ENCODE data around the gene NOL12.

Gene NOL12

DNA sequence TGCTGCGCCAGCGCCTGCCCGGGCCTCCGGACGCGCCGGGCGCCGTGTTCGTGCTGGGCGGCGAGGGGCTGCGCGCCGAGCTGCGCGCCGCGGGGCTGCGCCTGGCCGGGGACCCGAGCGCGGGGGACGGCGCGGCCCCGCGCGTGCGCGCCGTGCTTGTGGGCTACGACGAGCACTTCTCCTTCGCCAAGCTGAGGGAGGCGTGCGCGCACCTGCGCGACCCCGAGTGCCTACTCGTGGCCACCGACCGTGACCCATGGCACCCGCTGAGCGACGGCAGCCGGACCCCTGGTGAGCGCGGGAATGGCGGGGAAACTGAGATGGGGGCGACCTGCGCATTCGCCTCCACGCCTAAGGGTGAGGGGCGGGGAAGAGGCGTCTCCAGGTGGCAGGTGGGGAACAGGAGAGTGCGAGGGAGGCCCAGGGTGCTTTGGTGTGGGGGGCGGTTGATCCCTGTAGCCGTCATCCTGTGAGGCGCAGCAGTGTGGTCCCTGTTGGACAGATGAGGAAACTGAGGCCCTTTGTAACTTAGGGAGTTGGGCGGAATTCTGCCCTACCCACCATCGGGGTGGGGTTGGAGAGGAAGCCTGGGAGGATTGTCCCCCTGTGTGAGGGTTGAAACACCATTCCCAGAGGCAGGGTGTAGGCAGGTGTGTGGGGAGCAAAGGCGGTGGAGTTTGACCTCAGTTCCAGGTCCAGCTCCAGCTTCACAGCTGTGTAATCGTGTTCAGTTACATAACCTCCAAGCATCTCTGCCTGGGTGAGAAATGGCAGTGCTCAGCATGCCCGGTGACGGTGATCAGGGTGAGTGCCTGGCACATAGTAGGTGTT, 26.9 kb upstream of the NOL12 start:
- DNase-seq (ENCODE audit: low read depth in 2 of 3, low spot score in 1 of 3): no peak

- no peak for DNase-seq (ENCODE audit: low read depth in 2 of 3, low spot score in 1 of 3)
These were observed 26.0 kb upstream of the NOL12 start for GRCh38 chr22:37659897-37660708.

GRCh38 chr22:37660709-37661045, 25.5 kb upstream of the NOL12 start:
- DNase-seq (ENCODE audit: low read depth in 2 of 3, low spot score in 1 of 3): no peak

DNA sequence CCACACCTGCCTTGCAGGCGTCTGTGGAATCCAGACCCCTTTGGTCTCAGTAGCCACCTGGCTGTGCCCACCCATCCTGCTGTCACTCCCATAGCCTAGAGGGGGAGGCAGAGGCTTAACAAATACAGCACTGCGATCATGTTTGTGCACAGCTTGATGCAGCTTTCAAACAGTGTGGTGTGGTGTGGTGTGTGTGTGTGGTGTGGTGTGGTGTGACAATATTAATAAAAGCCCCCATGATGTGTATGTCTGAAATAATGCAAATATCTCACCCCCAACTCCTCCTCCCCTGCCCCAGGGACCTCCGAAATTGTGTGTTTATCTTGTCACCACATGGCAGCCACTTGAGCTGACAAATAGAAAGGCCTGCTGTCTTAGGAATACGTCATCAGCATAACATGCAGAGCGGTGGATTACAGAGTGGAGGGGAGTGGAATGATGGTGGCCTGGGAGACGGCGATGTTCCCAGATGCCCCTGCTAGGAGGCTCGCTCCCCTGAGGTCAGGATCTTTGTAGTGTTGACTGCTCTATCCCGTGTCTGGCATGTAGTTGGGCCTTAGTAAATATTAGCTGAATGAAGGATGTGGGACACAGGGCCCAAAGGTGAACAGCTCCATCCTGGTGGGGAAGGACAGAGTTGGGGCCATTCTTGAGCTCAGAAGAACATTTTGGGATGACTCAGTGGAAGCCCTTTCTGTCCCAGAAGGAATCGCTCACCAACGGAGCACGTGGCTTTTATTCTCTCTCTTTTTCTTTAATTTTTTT, 24.8 kb upstream of the NOL12 start:
- DNase-seq (ENCODE audit: low read depth in 2 of 3, low spot score in 1 of 3): no peak

DNA sequence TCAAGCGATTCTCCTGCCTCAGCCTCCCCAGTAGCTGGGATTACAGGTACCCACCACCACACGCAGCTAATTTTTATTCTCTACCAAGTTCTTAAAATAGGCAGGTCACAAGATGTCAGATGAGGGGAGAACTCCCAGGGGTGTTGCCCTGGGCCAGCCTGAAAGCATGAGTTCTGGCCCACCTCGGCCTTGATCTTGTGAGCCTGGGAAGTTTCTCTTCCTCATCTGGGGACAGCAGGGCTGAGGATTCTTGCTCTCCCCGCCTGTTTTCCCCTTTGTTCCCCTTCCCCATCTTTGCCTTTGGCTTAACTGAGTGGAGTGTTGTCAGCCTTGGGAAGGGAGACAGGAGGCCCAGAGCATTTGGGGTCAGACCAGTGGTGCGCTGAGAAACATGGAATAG, 24.1 kb upstream of the NOL12 start:
- DNase-seq (ENCODE audit: low read depth in 2 of 3, low spot score in 1 of 3): no peak

GRCh38 chr22:37663521-37664140, 22.5 kb upstream of the NOL12 start:
- DNase-seq (ENCODE audit: low read depth in 2 of 3, low spot score in 1 of 3): no peak

GRCh38 chr22:37664249-37665101, 21.7 kb upstream of the NOL12 start:
- DNase-seq (ENCODE audit: low read depth in 2 of 3, low spot score in 1 of 3): no peak

GRCh38 chr22:37665487-37665886, 20.7 kb upstream of the NOL12 start:
- DNase-seq (ENCODE audit: low read depth in 2 of 3, low spot score in 1 of 3): no peak

GRCh38 chr22:37669586-37669985, 16.6 kb upstream of the NOL12 start:
- DNase-seq (ENCODE audit: low read depth in 2 of 3, low spot score in 1 of 3): no peak

DNA sequence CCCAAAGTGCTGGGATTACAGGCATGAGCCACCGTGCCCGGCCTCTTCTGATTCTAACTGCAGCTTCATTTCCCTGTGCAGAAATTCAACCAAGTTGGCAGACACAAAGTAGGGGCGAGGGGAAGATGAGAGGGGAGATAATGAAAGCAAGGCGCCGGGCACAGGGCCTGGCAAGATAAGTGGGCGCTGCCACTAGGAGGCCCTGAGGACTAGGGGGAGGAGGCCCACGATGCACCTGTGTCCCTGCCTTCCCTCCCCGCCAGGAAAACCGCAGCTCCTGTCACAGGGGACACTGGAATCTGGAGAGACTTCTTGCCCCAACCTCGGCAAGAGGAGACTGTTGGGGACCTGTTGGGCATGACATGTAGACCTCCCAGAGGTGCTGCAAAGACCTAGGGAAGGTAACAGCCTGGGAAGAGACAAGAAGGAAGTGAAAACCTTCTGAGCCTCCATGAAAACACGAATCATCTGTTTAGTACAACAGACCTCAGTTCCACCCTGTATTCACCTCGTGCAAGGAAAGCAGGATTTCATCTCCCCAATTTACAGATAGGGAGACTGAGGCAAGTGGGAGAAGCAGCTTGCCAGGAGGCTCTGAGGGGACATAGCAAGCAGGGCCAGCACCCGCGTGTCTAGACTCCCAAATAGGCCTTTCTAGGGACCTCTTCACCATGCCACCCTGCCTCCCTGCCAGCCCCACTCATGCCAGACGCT, 13.8 kb upstream of the NOL12 start:
- DNase-seq (ENCODE audit: low read depth in 2 of 3, low spot score in 1 of 3): no peak

DNA sequence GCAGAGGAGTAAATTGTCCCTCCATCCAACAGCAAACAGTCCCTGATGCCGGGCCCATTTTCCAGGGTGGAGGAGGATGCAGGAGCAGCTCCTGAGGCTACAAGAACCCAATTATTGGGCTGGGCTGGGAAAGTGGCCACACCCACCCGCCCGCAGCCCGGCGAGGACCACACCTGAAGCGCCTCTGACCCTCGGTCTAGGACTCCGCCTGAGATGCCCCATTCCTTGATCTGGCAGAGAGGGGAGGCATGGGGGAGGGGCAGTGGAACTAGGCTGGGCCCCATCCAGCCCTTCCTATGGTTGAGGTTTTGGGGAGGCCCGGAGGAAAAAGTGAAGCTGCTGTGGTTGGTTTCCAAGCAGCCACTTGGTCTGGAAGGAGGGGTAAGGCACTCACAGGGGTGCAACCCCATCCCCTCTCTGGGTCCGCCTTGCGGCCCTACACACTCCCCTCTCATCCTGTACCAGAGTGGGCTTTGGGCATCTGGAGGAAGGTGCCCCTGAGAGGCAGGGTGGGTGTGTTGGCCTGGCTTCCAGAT, 13.2 kb upstream of the NOL12 start:
- no peak for DNase-seq (ENCODE audit: low read depth in 2 of 3, low spot score in 1 of 3)

DNA sequence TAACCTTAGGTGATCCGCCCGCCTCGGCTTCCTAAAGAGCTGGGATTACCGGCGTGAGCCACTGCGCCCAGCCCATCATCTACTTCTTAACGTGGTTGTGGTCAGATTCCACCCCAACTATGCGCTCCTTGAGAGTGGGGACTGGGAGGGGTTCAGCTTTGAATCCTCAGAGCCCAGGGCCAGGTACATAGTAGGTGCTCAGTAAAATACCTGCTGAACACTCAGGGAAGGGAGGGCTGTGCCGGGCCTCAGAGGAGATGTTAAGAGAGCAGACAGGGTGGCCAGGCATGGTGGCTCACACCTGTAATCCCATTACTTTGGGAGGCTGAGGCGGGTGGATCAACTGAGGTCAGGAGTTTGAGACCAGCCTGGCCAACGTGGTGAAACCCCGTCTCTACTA, 11.9 kb upstream of the NOL12 start:
- DNase-seq (ENCODE audit: low read depth in 2 of 3, low spot score in 1 of 3): no peak

GRCh38 chr22:37674951-37675929, 10.9 kb upstream of the NOL12 start, which contains the start of gene LGALS1:
Gene LGALS1, plus strand, starts transcription at chr22:37675636. Its CDS starts 67 bp downstream, at chr22:37675703.
- DNase-seq (ENCODE audit: low read depth in 2 of 3, low spot score in 1 of 3): peak in 2 of 3 donors; percentile 63 to 65

DNA sequence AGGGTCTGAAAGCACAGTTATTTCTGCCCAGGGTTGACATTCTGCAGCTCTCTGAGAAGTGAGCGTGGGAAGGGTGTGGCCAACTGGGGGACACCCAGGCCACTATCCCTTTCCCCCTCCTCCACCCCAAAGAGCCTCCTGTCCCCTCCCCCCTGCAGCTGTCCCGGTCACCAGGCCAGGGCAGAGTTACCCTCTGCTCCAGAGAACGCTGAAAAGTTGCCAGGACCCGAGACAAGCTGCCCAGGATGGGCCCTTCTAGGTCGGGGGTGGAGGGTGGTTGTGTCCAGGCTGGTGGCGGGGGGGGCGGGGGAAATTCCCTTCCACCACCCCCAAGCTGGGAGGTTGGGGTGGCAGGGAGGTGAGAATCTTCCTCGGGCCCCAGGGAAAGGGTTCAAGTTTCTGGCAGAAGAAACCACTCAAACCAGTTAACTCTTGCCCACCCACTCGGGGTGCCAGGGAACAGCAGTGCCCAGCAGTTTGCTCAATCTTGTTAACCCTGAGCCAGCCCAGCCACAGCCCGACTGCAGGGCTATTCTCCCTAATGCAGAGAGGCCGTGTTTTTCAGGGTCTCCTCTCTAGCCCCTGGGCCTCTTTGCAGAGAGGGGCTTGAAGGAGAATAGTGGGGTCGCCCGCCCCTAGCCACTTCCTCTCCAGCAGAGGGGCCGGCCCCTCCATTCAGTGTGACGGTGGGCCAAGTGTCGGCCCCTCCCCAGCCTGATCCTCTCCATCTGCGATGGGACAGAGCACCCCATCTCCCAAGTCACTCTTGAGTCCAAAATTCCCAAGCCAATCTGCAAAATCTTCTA, 10.0 kb upstream of the NOL12 start:
- DNase-seq (ENCODE audit: low read depth in 2 of 3, low spot score in 1 of 3): no peak

DNA sequence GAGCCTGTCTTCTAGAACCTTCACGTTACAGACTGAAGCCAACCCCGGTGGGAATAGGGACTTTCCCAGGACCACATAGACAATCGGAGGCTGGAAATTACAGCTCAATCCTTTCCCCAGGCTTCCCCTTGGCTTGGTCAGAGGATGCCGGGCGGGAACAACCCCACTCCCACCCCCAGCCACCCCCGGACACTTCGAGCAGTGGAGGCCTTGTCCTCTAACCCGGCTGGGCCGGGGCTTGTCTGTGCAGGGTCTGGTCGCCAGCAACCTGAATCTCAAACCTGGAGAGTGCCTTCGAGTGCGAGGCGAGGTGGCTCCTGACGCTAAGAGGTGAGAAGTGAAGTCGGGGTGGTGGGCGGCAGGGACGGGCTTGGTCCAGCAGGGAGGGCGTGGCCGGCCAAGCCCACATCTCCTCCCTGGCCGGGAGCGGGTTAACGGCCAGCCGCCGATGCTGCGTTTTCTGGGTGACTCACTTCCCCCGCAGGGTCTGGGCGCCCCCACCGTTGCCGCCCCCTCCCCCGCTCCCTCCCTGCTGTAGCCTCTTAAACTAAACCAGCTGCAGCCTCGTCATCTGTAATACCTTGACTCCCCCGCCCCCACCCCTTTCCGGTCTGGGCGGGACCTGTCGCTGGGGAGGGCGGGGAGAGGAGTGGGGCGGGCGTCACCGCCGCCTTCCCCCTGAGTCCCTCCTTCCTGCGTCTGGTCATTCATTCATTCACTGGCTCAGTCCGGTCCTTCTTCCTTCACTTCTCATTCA, 9.2 kb upstream of the NOL12 start:
- peak; percentile 89 to 94 (median 90) for DNase-seq (ENCODE audit: low read depth in 2 of 3, low spot score in 1 of 3)

DNA sequence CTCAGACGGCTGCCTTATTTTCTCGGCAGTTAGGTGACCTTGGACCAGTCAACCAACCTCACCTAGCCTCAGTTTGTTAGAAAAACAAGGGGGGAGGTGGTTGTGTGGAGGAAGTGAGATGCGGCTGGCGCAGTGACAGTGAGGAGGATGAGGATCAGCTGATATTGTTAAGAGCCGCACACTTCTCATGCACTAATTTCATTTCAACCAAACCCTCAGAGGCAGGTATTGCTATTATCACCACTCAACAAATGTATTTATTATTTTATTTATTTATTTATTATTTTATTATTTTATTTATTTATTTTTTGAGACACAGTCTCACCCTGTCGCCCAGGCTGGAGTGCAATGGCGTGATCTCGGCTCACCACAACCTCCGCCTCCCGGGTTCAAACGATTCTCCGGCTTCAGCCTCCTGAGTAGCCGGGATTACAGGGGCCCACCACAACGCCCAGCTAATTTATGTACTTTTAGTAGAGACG, 8.6 kb upstream of the NOL12 start:
- DNase-seq (ENCODE audit: low read depth in 2 of 3, low spot score in 1 of 3): no peak
